Caco-2 (cell line): ENCODE measurements around the gene TM4SF1. TPM values are rescaled to one million over a fixed set of nuclear protein-coding genes. Genes with fewer than 3 reads are reported as not detected.

Experiments used
- BruUV-seq: library from RNA; stranded (reverse); fragments of 400-500 nt; replicated peaks from 2 replicates; lab custom pipeline; 2021; lab: Mats Ljungman, UMichigan
- CTCF ChIA-PET: fragments of 300-600 bp; sonication (Branson Sonifier 250); formaldehyde crosslinking; loops from one replicate; lab custom pipeline; 2022; ENCODE audit warnings: antibody characterized with exemption; lab: Charles Lee
- POLR2A ChIA-PET: fragments of 300-600 bp; sonication (Branson Sonifier 250); formaldehyde crosslinking; loops from one replicate; lab custom pipeline; 2022; ENCODE audit warnings: antibody characterized with exemption; lab: Charles Lee
- DNase-seq, 2 experiments: peaks; one replicate each; pipeline versions ENCODE4 v3.0.0 to v3.0.0-alpha.2; 2020 to 2022
- H3K27me3 ChIP-seq: replicated peaks from 2 replicates; pipeline ENCODE4 v1.6.0; 2011; ENCODE audit warnings: low read length; ENCODE audit not compliant: control insufficient read depth, insufficient read depth
- H3K36me3 ChIP-seq: 2 replicates; pipeline ENCODE4 v1.5.1; 2011; ENCODE audit warnings: low read length; ENCODE audit not compliant: control insufficient read depth, insufficient read depth
- H3K4me1 ChIP-seq: fragments of 250-450 bp; sonication (Bioruptor Pico); 2 replicates; pipeline ENCODE4 v1.5.1; 2020; ENCODE audit warnings: mild to moderate bottlenecking
- H3K4me3 ChIP-seq: 2 replicates; pipeline ENCODE4 v1.5.1; 2011; ENCODE audit warnings: low read depth, mild to moderate bottlenecking, control low read depth, low read length
- H3K9me3 ChIP-seq: fragments of 250-450 bp; sonication (Bioruptor Pico); 2 replicates; pipeline ENCODE4 v1.5.1; 2020; ENCODE audit warnings: mild to moderate bottlenecking, moderate library complexity
- H3K27ac Mint-ChIP-seq: one replicate; pipeline ENCODE4 v1.8.0; 2022; ENCODE audit warnings: mixed read lengths; ENCODE audit not compliant: unreplicated experiment
- H3K27me3 Mint-ChIP-seq: one replicate; pipeline ENCODE4 v1.8.0; 2022; ENCODE audit warnings: mixed read lengths; ENCODE audit not compliant: insufficient read depth, unreplicated experiment
- H3K36me3 Mint-ChIP-seq: one replicate; pipeline ENCODE4 v1.8.0; 2022; ENCODE audit warnings: mild to moderate bottlenecking, mixed read lengths; ENCODE audit not compliant: insufficient read depth, unreplicated experiment
- H3K4me1 Mint-ChIP-seq: one replicate; pipeline ENCODE4 v1.8.0; 2022; ENCODE audit warnings: low read depth, mixed read lengths; ENCODE audit not compliant: unreplicated experiment
- H3K4me3 Mint-ChIP-seq: one replicate; pipeline ENCODE4 v1.8.0; 2022; ENCODE audit warnings: mild to moderate bottlenecking, moderate library complexity, mixed read lengths; ENCODE audit not compliant: unreplicated experiment
- H3K9me3 Mint-ChIP-seq: one replicate; pipeline ENCODE4 v1.8.0; 2022; ENCODE audit warnings: mixed read lengths; ENCODE audit not compliant: unreplicated experiment
- CTCF ChIP-seq, 2 experiments: fragments of 200-600 bp in 1 of 2; IDR thresholded peaks; 1 replicate in 1 of 2; 2 replicates in 1 of 2; pipeline versions ENCODE4 v1.5.1 to v1.8.0; 2011 to 2022; ENCODE audit warnings: antibody characterized with exemption in 1 of 2, control low read depth in 1 of 2, inconsistent platforms in 1 of 2, low read depth in 1 of 2, low read length in 1 of 2, mild to moderate bottlenecking in 1 of 2, moderate library complexity in 1 of 2; ENCODE audit not compliant: insufficient read depth in 1 of 2, severe bottlenecking in 1 of 2, unreplicated experiment in 1 of 2
- intact Hi-C: fragments of 100-400 bp; cut with micrococcal nuclease; formaldehyde crosslinking; loops from one replicate; pipeline ENCODE4 v1.10.0; 2022; ENCODE audit not compliant: unreplicated experiment
- total RNA-seq: library from RNA; stranded (reverse); gene quantifications from 2 replicates; pipeline ENCODE4 v1.2.3, GENCODE V29; 2022

The TM4SF1 gene
- total RNA-seq, 1 experiment from 2014 or later: 49.2 TPM

GRCh38 chr3:149366031-149366430 is 11.4 kb downstream of the TM4SF1 start:
- BruUV-seq: no TSS peak
- Mint-ChIP-seq H3K9me3 (no peaks in the 10 kb centered on the region), H3K36me3 (peaks cover 29% of the 10 kb centered on the region)

GRCh38 chr3:149364624-149365023 is 12.8 kb downstream of the TM4SF1 start:
- Mint-ChIP-seq H3K36me3 (peaks cover 15% of the 10 kb centered on the region), H3K9me3 (no peaks in the 10 kb centered on the region), H3K4me3 (no peak overlapping the region), H3K27me3 (no peaks in the 10 kb centered on the region), H3K27ac (no peak overlapping the region), H3K4me1 (peaks cover 25% of the 10 kb centered on the region)
- no TSS peak for BruUV-seq
- DNase-seq: no peak
- TF ChIP-seq CTCF (IDR thresholded peaks at IDR 0.05; ENCODE audit: insufficient read depth in 1 of 2, low read depth in 1 of 2, low read length in 1 of 2, severe bottlenecking in 1 of 2, unreplicated experiment in 1 of 2): no peak
- peaks cover 28% of the 10 kb centered on the region for H3K4me1 ChIP-seq
- H3K4me3 ChIP-seq: no peak overlapping the region
- CTCF ChIA-PET: no interaction called here
- POLR2A ChIA-PET: no interaction called here
- no peaks in the 10 kb centered on the region for H3K36me3 ChIP-seq
- no peaks in the 10 kb centered on the region for H3K9me3 ChIP-seq
- H3K27me3 ChIP-seq: no peaks in the 10 kb centered on the region
- intact Hi-C loops: no loop called here

More at GRCh38 chr3:149366031-149366430, 11.4 kb downstream of the TM4SF1 start:
- Histone ChIP-seq H3K4me1 (peaks cover 42% of the 10 kb centered on the region), H3K9me3 (no peaks in the 10 kb centered on the region), H3K36me3 (no peaks in the 10 kb centered on the region), H3K4me3 (no peak overlapping the region), H3K27me3 (no peaks in the 10 kb centered on the region)
- no peak for DNase-seq
- H3K27ac Mint-ChIP-seq: no peak overlapping the region
- ChIA-PET CTCF (no interaction called here), POLR2A (no interaction called here)
- TF ChIP-seq CTCF (IDR thresholded peaks at IDR 0.05; ENCODE audit: insufficient read depth in 1 of 2, low read depth in 1 of 2, low read length in 1 of 2, severe bottlenecking in 1 of 2, unreplicated experiment in 1 of 2): no peak
- intact Hi-C loops: no loop called here
- no peak overlapping the region for H3K4me3 Mint-ChIP-seq
- no peaks in the 10 kb centered on the region for H3K27me3 Mint-ChIP-seq
- peaks cover 30% of the 10 kb centered on the region for H3K4me1 Mint-ChIP-seq

GRCh38 chr3:149363053-149363452 is 14.4 kb downstream of the TM4SF1 start:
- no peak overlapping the region for H3K27ac Mint-ChIP-seq
- Histone ChIP-seq H3K9me3 (no peaks in the 10 kb centered on the region), H3K4me3 (no peak overlapping the region), H3K36me3 (no peaks in the 10 kb centered on the region), H3K4me1 (peaks cover 17% of the 10 kb centered on the region), H3K27me3 (no peaks in the 10 kb centered on the region)
- CTCF ChIA-PET: no interaction called here
- peaks cover 9% of the 10 kb centered on the region for H3K36me3 Mint-ChIP-seq
- H3K27me3 Mint-ChIP-seq: no peaks in the 10 kb centered on the region
- POLR2A ChIA-PET: no interaction called here
- BruUV-seq: no TSS peak
- intact Hi-C loops: no loop called here
- TF ChIP-seq CTCF (IDR thresholded peaks at IDR 0.05; ENCODE audit: insufficient read depth in 1 of 2, low read depth in 1 of 2, low read length in 1 of 2, severe bottlenecking in 1 of 2, unreplicated experiment in 1 of 2): no peak
- H3K9me3 Mint-ChIP-seq: no peaks in the 10 kb centered on the region
- H3K4me3 Mint-ChIP-seq: no peak overlapping the region
- DNase-seq: no peak
- H3K4me1 Mint-ChIP-seq: peaks cover 12% of the 10 kb centered on the region
